ENCODE data around the gene ERO1B. TPM values are rescaled to one million over a fixed set of nuclear protein-coding genes. Genes with fewer than 3 reads are reported as not detected.

ERO1B gene
- total and polyA plus RNA-seq, 12 donors, result 3.5 to 23.0 (median 6.9) TPM

DNA sequence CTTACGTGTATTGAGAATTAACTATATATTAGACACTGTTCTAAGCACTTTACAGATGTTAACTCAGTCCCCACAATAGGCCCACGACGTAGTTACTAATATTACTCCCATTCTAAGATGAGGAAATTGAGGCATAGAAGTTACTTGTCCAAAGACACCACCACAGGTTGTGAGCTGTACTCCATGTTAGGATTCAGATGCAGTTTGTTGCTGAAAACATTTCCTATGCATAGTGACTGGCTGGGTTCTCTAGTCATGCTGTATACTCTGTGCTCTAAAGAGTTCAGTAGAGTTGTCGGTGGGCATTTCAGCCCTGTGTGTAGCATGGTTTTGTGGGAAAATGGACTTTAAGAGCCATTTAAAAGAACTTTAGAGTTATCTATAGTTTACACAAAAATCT is 74.2 kb downstream of the ERO1B start:
- 90 to 97% (median 93%) methylated on average over 4 of the region's 4 CpGs for WGBS, 4 donors
- no peaks in the 10 kb centered on the region for H3K36me3 ChIP-seq (replicated peaks in 1 of 2)
- intact Hi-C loops (cut with DNase I), result no loop called here

DNA sequence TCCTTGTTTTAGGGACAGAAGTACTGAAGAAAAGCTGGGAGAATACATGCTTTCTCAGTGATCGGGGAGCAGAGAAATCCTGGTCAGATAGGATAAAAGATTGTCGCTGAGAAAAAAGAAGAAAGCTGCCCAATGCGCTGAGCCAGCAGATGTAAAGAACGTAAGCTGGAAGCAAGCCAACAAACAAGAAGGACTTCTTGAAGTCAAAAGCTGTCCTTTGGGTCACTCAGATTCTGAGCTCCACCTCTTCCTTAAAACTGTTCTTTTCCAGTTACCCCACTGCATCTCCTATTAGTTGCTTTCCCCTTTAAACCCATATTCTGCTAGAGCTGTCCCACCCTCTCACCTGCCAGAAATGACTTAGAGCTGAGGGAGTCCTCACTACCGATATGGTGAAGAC is 74.6 kb downstream of the ERO1B start:
- H3K9me3 ChIP-seq (replicated peaks in 1 of 3), result no peaks in the 10 kb centered on the region
- WGBS, 4 donors, result 63 to 70% (median 64%) methylated on average over 5 of the region's 5 CpGs
- no peaks in the 10 kb centered on the region for H3K4me1 ChIP-seq (replicated peaks in 1 of 2)
- no peaks in the 10 kb centered on the region for H3K36me3 ChIP-seq (replicated peaks in 1 of 2)
- peak overlapping the region in 3 of 5 donors; percentile 13 to 45 (median 23) for H3K27ac ChIP-seq
- no peak overlapping the region for H3K4me3 ChIP-seq
- no peaks in the 10 kb centered on the region for H3K27me3 ChIP-seq
- TF ChIP-seq POLR2A (IDR thresholded peaks at IDR 0.05), result no peak
- TF ChIP-seq, protein P1, sequence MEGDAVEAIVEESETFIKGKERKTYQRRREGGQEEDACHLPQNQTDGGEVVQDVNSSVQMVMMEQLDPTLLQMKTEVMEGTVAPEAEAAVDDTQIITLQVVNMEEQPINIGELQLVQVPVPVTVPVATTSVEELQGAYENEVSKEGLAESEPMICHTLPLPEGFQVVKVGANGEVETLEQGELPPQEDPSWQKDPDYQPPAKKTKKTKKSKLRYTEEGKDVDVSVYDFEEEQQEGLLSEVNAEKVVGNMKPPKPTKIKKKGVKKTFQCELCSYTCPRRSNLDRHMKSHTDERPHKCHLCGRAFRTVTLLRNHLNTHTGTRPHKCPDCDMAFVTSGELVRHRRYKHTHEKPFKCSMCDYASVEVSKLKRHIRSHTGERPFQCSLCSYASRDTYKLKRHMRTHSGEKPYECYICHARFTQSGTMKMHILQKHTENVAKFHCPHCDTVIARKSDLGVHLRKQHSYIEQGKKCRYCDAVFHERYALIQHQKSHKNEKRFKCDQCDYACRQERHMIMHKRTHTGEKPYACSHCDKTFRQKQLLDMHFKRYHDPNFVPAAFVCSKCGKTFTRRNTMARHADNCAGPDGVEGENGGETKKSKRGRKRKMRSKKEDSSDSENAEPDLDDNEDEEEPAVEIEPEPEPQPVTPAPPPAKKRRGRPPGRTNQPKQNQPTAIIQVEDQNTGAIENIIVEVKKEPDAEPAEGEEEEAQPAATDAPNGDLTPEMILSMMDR (IDR thresholded peaks at IDR 0.05), result no peak
- intact Hi-C loops (cut with DNase I), result no loop called here
- peak in 4 of 7 donors; percentile 11 to 33 (median 22) for DNase-seq

More for the DNA sequence above, 74.2 kb downstream of the ERO1B start:
- no peak for DNase-seq
- TF ChIP-seq POLR2A (IDR thresholded peaks at IDR 0.05), result no peak
- TF ChIP-seq, protein P1 (IDR thresholded peaks at IDR 0.05), result no peak
- no peak overlapping the region for H3K4me3 ChIP-seq
- H3K27me3 ChIP-seq, result no peaks in the 10 kb centered on the region
- no peaks in the 10 kb centered on the region for H3K4me1 ChIP-seq (replicated peaks in 1 of 2)
- H3K27ac ChIP-seq, result peak overlapping the region in 1 of 5 donors; percentile 23
- no peaks in the 10 kb centered on the region for H3K9me3 ChIP-seq (replicated peaks in 1 of 3)

DNA sequence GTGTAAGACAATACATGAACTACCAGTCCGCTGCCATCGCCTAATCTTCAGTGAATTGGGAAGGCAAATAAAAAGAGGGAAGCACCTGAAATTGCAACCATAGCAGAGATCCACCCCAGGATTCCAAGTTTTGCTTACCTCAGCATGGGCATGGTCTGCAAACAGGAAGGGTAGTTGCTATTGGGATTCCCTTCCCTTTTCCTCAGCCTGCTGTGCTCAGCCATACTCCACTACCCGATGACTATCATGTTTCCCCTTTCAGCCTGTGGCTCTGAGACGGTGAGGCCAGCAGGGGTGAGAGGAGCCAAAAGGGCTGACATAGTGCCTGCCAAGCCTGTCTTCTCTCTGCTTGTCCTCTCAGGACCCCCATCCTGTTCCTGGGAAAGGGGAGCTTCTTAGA is 75.2 kb downstream of the ERO1B start:
- Histone ChIP-seq H3K9me3 (replicated peaks in 1 of 3) (no peaks in the 10 kb centered on the region), H3K36me3 (replicated peaks in 1 of 2) (no peaks in the 10 kb centered on the region), H3K4me1 (replicated peaks in 1 of 2) (no peaks in the 10 kb centered on the region), H3K27me3 (no peaks in the 10 kb centered on the region), H3K4me3 (no peak overlapping the region), H3K27ac (peak overlapping the region in 3 of 5 donors; percentile 13 to 45 (median 23))
- peak; percentile 17 to 62 (median 31) for DNase-seq
- intact Hi-C loops (cut with DNase I), result no loop called here
- 63 to 83% (median 67%) methylated on average over 4 of the region's 4 CpGs for WGBS, 4 donors
- no peak for TF ChIP-seq POLR2A (IDR thresholded peaks at IDR 0.05)
- TF ChIP-seq, protein P1 (IDR thresholded peaks at IDR 0.05), result no peak

DNA sequence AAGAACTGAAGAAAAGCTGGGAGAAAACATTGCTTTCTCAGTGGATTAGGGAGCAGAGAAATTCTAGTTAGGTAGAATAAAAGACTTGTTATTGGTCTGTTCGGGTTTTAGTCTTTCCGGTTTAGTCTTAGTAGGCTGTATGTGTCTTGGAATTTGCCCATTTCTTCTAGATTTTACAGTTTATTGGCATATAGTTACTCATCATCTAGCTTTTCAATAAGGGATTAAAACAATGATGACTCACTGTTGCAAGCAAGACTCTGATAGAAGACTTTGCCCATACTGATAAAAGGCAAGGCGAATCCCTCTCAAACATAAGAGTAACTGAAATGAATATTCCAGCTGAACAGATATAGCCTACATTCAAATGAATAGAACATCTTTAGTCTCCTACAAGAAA is 77.1 kb downstream of the ERO1B start:
- intact Hi-C loops (cut with DNase I), result no loop called here
- WGBS, 4 donors, result 94 to 96% (median 95%) methylated on average over 3 of the region's 3 CpGs

More for the DNA sequence above, 77.1 kb downstream of the ERO1B start:
- H3K36me3 ChIP-seq (replicated peaks in 1 of 2), result no peaks in the 10 kb centered on the region
- H3K27me3 ChIP-seq, result no peaks in the 10 kb centered on the region
- H3K4me3 ChIP-seq, result no peak overlapping the region
- TF ChIP-seq POLR2A (IDR thresholded peaks at IDR 0.05), result no peak
- TF ChIP-seq, protein P1 (IDR thresholded peaks at IDR 0.05), result no peak
- no peaks in the 10 kb centered on the region for H3K4me1 ChIP-seq (replicated peaks in 1 of 2)
- H3K27ac ChIP-seq, result no peak overlapping the region
- peaks cover 0 to 15% (median 0%) of the 10 kb centered on the region in 3 donors for H3K9me3 ChIP-seq (replicated peaks in 1 of 3)
- no peak for DNase-seq
